SK-N-SH (cell line): Measurements from ENCODE around the gene CYP26B1. TPM values are rescaled to one million over a fixed set of nuclear protein-coding genes. Genes with fewer than 3 reads are reported as not detected.

Experiments
- CTCF ChIA-PET: fragments of 300-600, 350-600 bp; formaldehyde crosslinking; extraction: SDS; loops from one replicate; lab custom pipeline; 2021; lab: Yijun Ruan, JAX
- POLR2A ChIA-PET: fragments of 350-600 bp; sonication (Branson Sonifier 250); formaldehyde crosslinking; extraction: SDS; loops from one replicate; lab custom pipeline; 2020; ENCODE audit warnings: antibody characterized with exemption, inconsistent platforms; lab: Yijun Ruan, JAX
- DNase-seq: peaks from one replicate; pipeline ENCODE4 v3.0.0; 2012
- H2AFZ ChIP-seq: fragments of 200-600 bp; sonication (generic); 2 replicates; pipeline ENCODE4 v1.8.1; 2016; ENCODE audit warnings: antibody characterized with exemption, mild to moderate bottlenecking, low read depth
- H3F3A ChIP-seq: fragments of 200-600 bp; sonication (generic); replicated peaks from 2 replicates; pipeline ENCODE3; 2016; ENCODE audit warnings: antibody characterized with exemption, mild to moderate bottlenecking; ENCODE audit not compliant: insufficient read depth
- H3K27ac ChIP-seq, 2 experiments: fragments of 200-500 bp in 1 of 2; fragments of 200-600 bp in 1 of 2; sonication (Bioruptor generic) in 1 of 2; sonication (generic), shearing (Covaris generic) in 1 of 2; 2 replicates each; pipeline versions ENCODE4 v1.5.1 to v1.6.1; 2014 to 2016; ENCODE audit warnings: low read depth in 2 of 2, inconsistent platforms in 1 of 2, low read length in 1 of 2, mild to moderate bottlenecking in 1 of 2, mixed read lengths in 1 of 2
- H3K27me3 ChIP-seq: fragments of 200-600 bp; sonication (generic), shearing (Covaris generic); 2 replicates; pipeline ENCODE4 v1.6.1; 2016; ENCODE audit warnings: mixed run types; ENCODE audit not compliant: insufficient read depth
- H3K36me3 ChIP-seq, 2 experiments: fragments of 200-500 bp in 1 of 2; fragments of 200-600 bp in 1 of 2; sonication (Bioruptor generic) in 1 of 2; sonication (generic) in 1 of 2; replicated peaks in 1 of 2; 2 replicates each; pipeline versions ENCODE3 to v1.5.1; 2014 to 2016; ENCODE audit warnings: low read length in 1 of 2, mild to moderate bottlenecking in 1 of 2; ENCODE audit not compliant: insufficient read depth in 2 of 2, control insufficient read depth in 1 of 2
- H3K4me1 ChIP-seq, 2 experiments: fragments of 200-500 bp in 1 of 2; fragments of 200-600 bp in 1 of 2; sonication (Bioruptor generic) in 1 of 2; sonication (generic), shearing (Covaris generic) in 1 of 2; 2 replicates each; pipeline versions ENCODE4 v1.5.1 to v1.6.1; 2014 to 2016; ENCODE audit warnings: low read depth in 1 of 2, low read length in 1 of 2, mixed run types in 1 of 2; ENCODE audit not compliant: insufficient read depth in 2 of 2, control insufficient read depth in 1 of 2
- H3K4me2 ChIP-seq: fragments of 200-600 bp; sonication (generic), shearing (Covaris generic); 2 replicates; pipeline ENCODE4 v1.6.1; 2017; ENCODE audit warnings: mixed run types
- H3K4me3 ChIP-seq, 2 experiments: fragments of 200-500 bp in 1 of 2; fragments of 200-600 bp in 1 of 2; sonication (Bioruptor generic) in 1 of 2; sonication (generic), shearing (Covaris generic) in 1 of 2; 2 replicates each; pipeline versions ENCODE4 v1.5.1 to v1.8.1; 2014 to 2016; ENCODE audit warnings: low read depth in 2 of 2, inconsistent platforms in 1 of 2, low read length in 1 of 2, mild to moderate bottlenecking in 1 of 2, mixed read lengths in 1 of 2, moderate library complexity in 1 of 2
- H3K79me2 ChIP-seq: fragments of 200-600 bp; sonication (generic); 2 replicates; pipeline ENCODE4 v1.8.1; 2017; ENCODE audit warnings: mild to moderate bottlenecking; ENCODE audit not compliant: insufficient read depth
- H3K9ac ChIP-seq: fragments of 200-600 bp; sonication (generic); 2 replicates; pipeline ENCODE4 v1.6.1; 2017; ENCODE audit warnings: mixed run types
- H3K9me2 ChIP-seq: fragments of 200-600 bp; sonication (generic); 2 replicates; pipeline ENCODE4 v1.6.1; 2017; ENCODE audit warnings: mixed run types
- H3K9me3 ChIP-seq: fragments of 200-600 bp; sonication (generic); 2 replicates; pipeline ENCODE4 v1.6.1; 2017; ENCODE audit warnings: mixed run types, mild to moderate bottlenecking, moderate library complexity
- H4K20me1 ChIP-seq: fragments of 200-600 bp; sonication (generic); 2 replicates; pipeline ENCODE4 v1.6.1; 2017; ENCODE audit warnings: mild to moderate bottlenecking, mixed run types; ENCODE audit not compliant: insufficient read depth
- ELF1 ChIP-seq: IDR thresholded peaks from 2 replicates; pipeline ENCODE4 v1.4.0; 2012
- EZH2phosphoT487 ChIP-seq: fragments of 200-600 bp; sonication (generic); IDR thresholded peaks from 2 replicates; pipeline ENCODE4 v1.6.1; 2017; ENCODE audit warnings: low read depth, mixed run types, mild to moderate bottlenecking, antibody characterized with exemption, moderate library complexity, borderline replicate concordance
- FOSL2 ChIP-seq: IDR thresholded peaks from 2 replicates; pipeline ENCODE4 v1.4.0; 2012; ENCODE audit warnings: low read depth, mild to moderate bottlenecking, moderate library complexity, borderline replicate concordance
- GATA2 ChIP-seq: sonication (generic); formaldehyde crosslinking; IDR thresholded peaks from 2 replicates; pipeline ENCODE4 v1.5.0; 2020; ENCODE audit warnings: mild to moderate bottlenecking, missing genetic modification reagents
- IRF3 ChIP-seq: fragments of 150-350 bp; IDR thresholded peaks from 2 replicates; pipeline ENCODE4 v1.6.1; 2016; ENCODE audit warnings: mild to moderate bottlenecking, low read depth, low read length
- MEF2A ChIP-seq: IDR thresholded peaks from 2 replicates; pipeline ENCODE4 v1.4.0; 2012; ENCODE audit warnings: low read depth, borderline replicate concordance
- NFIC ChIP-seq: IDR thresholded peaks from 2 replicates; pipeline ENCODE4 v1.4.0; 2012; ENCODE audit warnings: borderline replicate concordance
- NRF1 ChIP-seq: IDR thresholded peaks from 2 replicates; pipeline ENCODE4 v1.6.1; 2012; ENCODE audit warnings: low read depth, mild to moderate bottlenecking, low read length
- POLR2AphosphoS5 ChIP-seq: IDR thresholded peaks from 2 replicates; pipeline ENCODE4 v1.6.1; 2012; ENCODE audit warnings: low read depth, low read length
- RAD21 ChIP-seq: IDR thresholded peaks from 2 replicates; pipeline ENCODE4 v1.6.1; 2012; ENCODE audit warnings: mild to moderate bottlenecking, low read length
- RCOR1 ChIP-seq: fragments of 150-350 bp; IDR thresholded peaks from 2 replicates; pipeline ENCODE4 v1.6.1; 2017; ENCODE audit warnings: antibody characterized with exemption, low read length
- RXRA ChIP-seq: IDR thresholded peaks from 2 replicates; pipeline ENCODE4 v1.4.0; 2012; ENCODE audit warnings: low read depth, mild to moderate bottlenecking, borderline replicate concordance
- SIN3A ChIP-seq: IDR thresholded peaks from 2 replicates; pipeline ENCODE4 v1.6.1; 2012; ENCODE audit warnings: low read depth, mild to moderate bottlenecking, low read length, moderate library complexity, borderline replicate concordance
- SMC3 ChIP-seq: IDR thresholded peaks from 2 replicates; pipeline ENCODE4 v1.6.1; 2012; ENCODE audit warnings: low read depth, low read length, improper control_type of control experiment
- TEAD4 ChIP-seq: IDR thresholded peaks from 2 replicates; pipeline ENCODE4 v1.4.0; 2012; ENCODE audit warnings: mild to moderate bottlenecking, borderline replicate concordance; ENCODE audit not compliant: insufficient read depth
- USF1 ChIP-seq: IDR thresholded peaks from 2 replicates; pipeline ENCODE4 v1.4.0; 2012; ENCODE audit warnings: low read depth, borderline replicate concordance
- WGBS: methylation state at CpG from one replicate; pipeline ENCODE4 v1.1.6; 2017; ENCODE audit warnings: low lambda C conversion rate; 5-methylcytosine and 5-hydroxymethylcytosine counted together
- polyA plus RNA-seq, 3 experiments: library from polyadenylated mRNA; depleted of rRNA; stranded (reverse); fragments of >200 nt; gene quantifications; 2 replicates each; pipeline ENCODE4 v1.2.3, GENCODE V29; 2012
- TF ChIP-seq, protein P1 (sequence below): fragments of 150-350 bp; IDR thresholded peaks from 2 replicates; pipeline ENCODE4 v1.6.1; 2017; ENCODE audit warnings: antibody characterized with exemption, low read length, low read depth, borderline replicate concordance
- TF ChIP-seq, protein P2 (sequence below): IDR thresholded peaks from 2 replicates; pipeline ENCODE4 v1.4.0; 2012; ENCODE audit warnings: low read depth
- TF ChIP-seq, protein P3 (sequence below): IDR thresholded peaks from 2 replicates; pipeline ENCODE4 v1.4.0; 2012; ENCODE audit warnings: low read depth, borderline replicate concordance

Gene CYP26B1
- polyA plus RNA-seq, 1 of the 3 experiments (the other 2 are of a cell fraction): 0.33 TPM

- Histone ChIP-seq H3K79me2 (no peaks in the 10 kb centered on the region), H3K9me2 (no peaks in the 10 kb centered on the region), H3K36me3 (no peaks in the 10 kb centered on the region), H3K4me1 (peaks cover 0 to 8% of the 10 kb centered on the region in 2 experiments; a peak in 1 of 4 replicates), H3K27ac (no peak overlapping the region), H3K4me3 (no peak overlapping the region), H3F3A (no peaks in the 10 kb centered on the region), H4K20me1 (no peaks in the 10 kb centered on the region), H3K9ac (no peak overlapping the region), H2AFZ (no peak overlapping the region), H3K27me3 (no peaks in the 10 kb centered on the region), H3K4me2 (no peak overlapping the region), H3K9me3 (no peaks in the 10 kb centered on the region)
- WGBS: 86% methylated on average over 1 of the region's 1 CpG
- ChIA-PET CTCF (interaction anchor here (0.7 kb wide), 1 partner anchor 388 kb away, joined by 3 read pairs; no protein-coding TSS in a partner anchor), POLR2A (no interaction called here)
- TF ChIP-seq NFIC (no peak), GATA2 (CRISPR knock-in tag) (no peak), POLR2AphosphoS5 (no peak), EZH2phosphoT487 (no peak), RAD21 (no peak), RCOR1 (no peak), USF1 (no peak)
- TF ChIP-seq, protein P1, sequence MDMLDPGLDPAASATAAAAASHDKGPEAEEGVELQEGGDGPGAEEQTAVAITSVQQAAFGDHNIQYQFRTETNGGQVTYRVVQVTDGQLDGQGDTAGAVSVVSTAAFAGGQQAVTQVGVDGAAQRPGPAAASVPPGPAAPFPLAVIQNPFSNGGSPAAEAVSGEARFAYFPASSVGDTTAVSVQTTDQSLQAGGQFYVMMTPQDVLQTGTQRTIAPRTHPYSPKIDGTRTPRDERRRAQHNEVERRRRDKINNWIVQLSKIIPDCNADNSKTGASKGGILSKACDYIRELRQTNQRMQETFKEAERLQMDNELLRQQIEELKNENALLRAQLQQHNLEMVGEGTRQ: no peak
- DNase-seq: no peak
Measured at GRCh38 chr2:72191441-72191840, 43.8 kb upstream of the CYP26B1 start.

DNA sequence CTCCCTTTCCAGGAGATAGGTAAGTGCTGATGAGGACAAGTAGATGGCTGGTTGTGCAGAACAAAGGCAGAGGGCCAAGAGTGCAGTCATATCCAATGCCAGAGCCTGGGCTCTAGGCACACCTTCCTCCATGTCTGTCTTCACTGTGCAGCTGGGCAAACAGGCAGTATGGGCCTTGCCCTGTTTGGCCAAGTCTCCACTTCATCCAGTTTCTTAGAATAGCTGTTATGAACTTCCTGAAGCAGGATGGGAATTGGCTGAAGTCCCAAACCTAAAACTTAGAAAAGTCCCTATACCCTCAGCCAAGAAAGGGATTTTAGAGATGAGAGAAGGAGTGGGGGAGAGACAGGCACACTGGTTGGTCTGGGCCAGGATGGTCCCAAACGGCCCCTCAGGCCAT lies 37.5 kb upstream of the CYP26B1 start:
- no peak overlapping the region for H3K27ac ChIP-seq
- no peak for DNase-seq
- POLR2A ChIA-PET: no interaction called here
- no peaks in the 10 kb centered on the region for H3F3A ChIP-seq
- no peak for TF ChIP-seq EZH2phosphoT487
- TF ChIP-seq, protein P1: no peak
- no peak for TF ChIP-seq MEF2A
- TF ChIP-seq ELF1: no peak
- TF ChIP-seq NRF1: no peak
- no peak for TF ChIP-seq USF1
- TF ChIP-seq SMC3: no peak
- no peak for TF ChIP-seq RAD21
- TF ChIP-seq RXRA: no peak
- no peak for TF ChIP-seq POLR2AphosphoS5
- no peak for TF ChIP-seq SIN3A
- TF ChIP-seq, protein P2, sequence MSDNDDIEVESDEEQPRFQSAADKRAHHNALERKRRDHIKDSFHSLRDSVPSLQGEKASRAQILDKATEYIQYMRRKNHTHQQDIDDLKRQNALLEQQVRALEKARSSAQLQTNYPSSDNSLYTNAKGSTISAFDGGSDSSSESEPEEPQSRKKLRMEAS: no peak
- no peak for TF ChIP-seq NFIC
- no peak for TF ChIP-seq FOSL2
- TF ChIP-seq RCOR1: no peak
- no peak for TF ChIP-seq TEAD4
- TF ChIP-seq GATA2 (CRISPR knock-in tag): no peak
- TF ChIP-seq, protein P3, sequence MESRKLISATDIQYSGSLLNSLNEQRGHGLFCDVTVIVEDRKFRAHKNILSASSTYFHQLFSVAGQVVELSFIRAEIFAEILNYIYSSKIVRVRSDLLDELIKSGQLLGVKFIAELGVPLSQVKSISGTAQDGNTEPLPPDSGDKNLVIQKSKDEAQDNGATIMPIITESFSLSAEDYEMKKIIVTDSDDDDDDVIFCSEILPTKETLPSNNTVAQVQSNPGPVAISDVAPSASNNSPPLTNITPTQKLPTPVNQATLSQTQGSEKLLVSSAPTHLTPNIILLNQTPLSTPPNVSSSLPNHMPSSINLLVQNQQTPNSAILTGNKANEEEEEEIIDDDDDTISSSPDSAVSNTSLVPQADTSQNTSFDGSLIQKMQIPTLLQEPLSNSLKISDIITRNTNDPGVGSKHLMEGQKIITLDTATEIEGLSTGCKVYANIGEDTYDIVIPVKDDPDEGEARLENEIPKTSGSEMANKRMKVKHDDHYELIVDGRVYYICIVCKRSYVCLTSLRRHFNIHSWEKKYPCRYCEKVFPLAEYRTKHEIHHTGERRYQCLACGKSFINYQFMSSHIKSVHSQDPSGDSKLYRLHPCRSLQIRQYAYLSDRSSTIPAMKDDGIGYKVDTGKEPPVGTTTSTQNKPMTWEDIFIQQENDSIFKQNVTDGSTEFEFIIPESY: no peak
- no peak for TF ChIP-seq IRF3
- no peak overlapping the region for H3K4me3 ChIP-seq
- no peaks in the 10 kb centered on the region for H4K20me1 ChIP-seq
- no peaks in the 10 kb centered on the region for H3K9me3 ChIP-seq
- no peaks in the 10 kb centered on the region for H3K27me3 ChIP-seq
- H3K4me2 ChIP-seq: no peak overlapping the region
- H3K4me1 ChIP-seq: no peaks in the 10 kb centered on the region
- no peaks in the 10 kb centered on the region for H3K79me2 ChIP-seq
- H3K9me2 ChIP-seq: no peaks in the 10 kb centered on the region
- CTCF ChIA-PET: interaction anchor here (0.9 to 1.1 kb wide), 2 partner anchors 13 to 77 kb away, joined by 3 read pairs; no protein-coding TSS in a partner anchor
- H3K9ac ChIP-seq: no peak overlapping the region
- no peaks in the 10 kb centered on the region for H3K36me3 ChIP-seq
- WGBS: 82% methylated on average over 1 of the region's 1 CpG
- no peak overlapping the region for H2AFZ ChIP-seq
